HUDEP-2 (cell line): Measurements from ENCODE around the gene RNU5B-1.
"Not testable (repeated sequence)": the region's sequence is repeated elsewhere in the genome, so short reads cannot be mapped to it uniquely, and the experiment has no call there.

ENCODE experiments used
- DNase-seq, 76 experiments: peaks; one replicate each; lab custom pipeline; 2025; ENCODE audit not compliant: unreplicated experiment in 76 of 76; lab: John Stamatoyannopoulos, UW

The RNU5B-1 gene

DNA sequence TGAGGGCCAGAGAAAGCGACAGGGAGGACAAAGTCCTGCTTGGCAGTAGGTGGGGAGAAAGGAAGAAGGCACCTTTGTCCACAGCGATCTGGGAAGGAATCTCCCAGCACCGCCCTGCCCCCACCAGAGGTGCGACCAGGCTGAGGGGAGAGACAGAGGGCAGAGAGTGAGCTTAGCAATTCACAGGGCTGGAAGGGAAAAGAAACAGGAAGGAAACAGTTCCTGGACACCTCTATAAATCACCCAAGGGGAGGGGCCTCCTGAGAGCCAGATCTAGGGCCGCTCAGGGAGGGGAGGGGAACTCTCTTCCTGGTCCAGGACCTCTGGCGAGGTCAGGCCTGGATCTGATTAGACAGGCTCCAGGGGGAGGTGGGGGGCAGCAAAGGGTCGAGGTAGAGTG, 35.4 kb downstream of the RNU5B-1 start:
- DNase-seq, result no peak

DNA sequence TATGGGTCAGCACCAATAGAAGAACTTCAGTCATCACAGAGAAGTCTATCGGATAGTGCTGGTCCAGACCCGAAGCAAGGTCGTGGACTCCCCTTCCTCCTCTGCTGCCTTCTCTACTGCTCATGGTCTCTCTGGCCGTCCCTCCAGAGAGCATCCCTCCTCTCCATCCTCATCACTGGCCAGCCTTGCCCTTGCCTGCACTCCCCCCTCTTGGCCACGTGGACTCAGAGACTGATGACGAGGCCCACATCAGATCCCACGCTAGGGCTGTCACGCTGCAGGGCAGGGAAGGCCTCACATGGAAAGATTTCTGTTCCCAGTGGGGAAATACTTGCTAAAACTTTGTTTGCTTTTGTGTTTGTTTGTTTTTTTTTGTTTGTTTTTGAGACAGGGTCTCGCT, 38.0 kb downstream of the RNU5B-1 start:
- no peak for DNase-seq

GRCh38 chr15:65343374-65343981, 39.0 kb downstream of the RNU5B-1 start:
- no peak for DNase-seq

DNA sequence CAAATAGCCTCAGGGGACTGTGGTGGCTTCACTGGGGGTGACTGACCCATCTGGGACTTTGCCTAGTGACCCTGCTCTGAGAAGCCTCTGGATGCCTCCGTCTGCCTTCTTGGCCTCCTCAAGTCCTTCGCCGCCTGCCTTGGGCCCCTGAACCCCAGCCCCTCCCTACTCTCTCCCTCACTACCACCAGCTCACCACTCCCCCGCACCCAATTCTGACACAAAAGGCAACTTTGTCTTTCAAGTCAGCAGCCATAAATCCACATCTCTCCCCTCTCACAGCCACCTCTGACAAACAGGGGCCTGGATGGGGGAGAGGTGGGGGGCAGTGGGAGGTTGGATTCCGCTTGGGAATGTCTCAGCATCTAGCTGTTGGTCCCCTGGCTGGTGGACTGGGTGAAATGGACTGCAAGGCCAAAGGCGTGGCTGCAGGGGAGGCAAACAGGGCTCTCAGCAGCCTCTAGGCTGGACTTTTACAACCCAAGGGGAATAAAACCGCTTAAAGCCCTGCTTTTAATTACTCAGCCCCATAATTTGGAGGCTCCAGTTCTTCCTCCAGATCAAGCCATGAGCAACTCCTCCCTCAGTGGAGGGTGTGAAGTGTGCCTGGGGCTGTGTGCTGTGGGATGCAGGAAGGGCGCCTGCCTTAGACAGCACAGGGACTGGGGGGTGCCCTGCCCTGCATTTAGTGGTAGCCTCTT, 39.9 kb downstream of the RNU5B-1 start:
- no peak for DNase-seq

- DNase-seq, result no peak
These were observed 40.4 kb downstream of the RNU5B-1 start for GRCh38 chr15:65344914-65345275.

- no peak for DNase-seq
These were observed 42.5 kb downstream of the RNU5B-1 start for GRCh38 chr15:65346856-65347598.

DNA sequence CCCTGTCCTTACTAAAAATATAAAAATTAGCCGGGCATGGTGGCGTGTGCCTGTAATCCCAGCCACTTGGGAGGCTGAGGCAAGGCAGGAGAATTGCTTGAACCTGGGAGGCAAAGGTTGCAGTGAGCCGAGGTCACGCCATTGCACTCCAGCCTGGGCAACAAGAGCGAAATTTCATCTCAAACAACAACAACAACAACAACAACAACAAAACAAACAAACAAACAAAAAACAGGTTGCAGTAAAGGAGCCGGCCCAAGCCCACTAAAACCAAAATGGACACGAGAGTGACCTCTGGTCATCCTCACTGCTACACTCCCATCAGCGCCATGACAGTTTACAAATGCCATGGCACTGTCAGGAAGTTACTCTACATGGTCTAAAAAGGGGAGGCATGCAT, 43.3 kb downstream of the RNU5B-1 start:
- DNase-seq, result not testable (repeated sequence)

DNA sequence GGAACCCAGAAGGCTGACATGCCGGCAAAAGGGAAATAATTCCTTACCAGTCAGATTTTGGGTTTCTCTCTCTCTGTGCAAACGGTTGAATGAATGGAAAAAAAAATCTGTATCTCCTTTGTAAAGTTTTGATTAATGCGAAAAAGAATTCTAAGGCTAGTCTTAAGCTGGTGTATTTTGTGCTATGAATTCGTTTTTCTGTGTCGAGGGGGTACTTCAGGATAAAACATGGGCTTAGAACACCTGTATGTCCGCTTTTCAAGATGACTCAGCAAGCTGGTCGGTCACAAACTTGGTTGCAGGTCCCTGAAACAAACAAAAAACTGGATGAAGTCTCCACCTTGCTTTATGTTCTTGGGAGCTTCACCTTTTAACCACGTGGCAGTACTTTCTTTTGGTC, 44.9 kb downstream of the RNU5B-1 start:
- no peak for DNase-seq

GRCh38 chr15:65351972-65352371, 47.5 kb downstream of the RNU5B-1 start:
- DNase-seq, result not testable (repeated sequence)
